PC-3 (cell line): ENCODE measurements around the gene GRB10.

Source experiments
- EZH2 ChIP-seq: fragments of 300-600 bp; sonication (generic); IDR thresholded peaks from one replicate; pipeline ENCODE4 v1.6.1; 2017; ENCODE audit warnings: antibody characterized with exemption, mild to moderate bottlenecking, low read length; ENCODE audit not compliant: unreplicated experiment
- EZH2phosphoT487 ChIP-seq: fragments of 300-600 bp; sonication (generic); IDR thresholded peaks from 2 replicates; pipeline ENCODE4 v1.6.1; 2018; ENCODE audit warnings: mild to moderate bottlenecking, antibody characterized with exemption, low read length, borderline replicate concordance
- TF ChIP-seq, protein P1 (sequence below): fragments of 300-600 bp; sonication (generic); conservative IDR thresholded peaks from 2 replicates; pipeline ENCODE4 v1.5.1; 2017; ENCODE audit warnings: antibody characterized with exemption, low read depth, mild to moderate bottlenecking, low read length

- TF ChIP-seq, protein P1, sequence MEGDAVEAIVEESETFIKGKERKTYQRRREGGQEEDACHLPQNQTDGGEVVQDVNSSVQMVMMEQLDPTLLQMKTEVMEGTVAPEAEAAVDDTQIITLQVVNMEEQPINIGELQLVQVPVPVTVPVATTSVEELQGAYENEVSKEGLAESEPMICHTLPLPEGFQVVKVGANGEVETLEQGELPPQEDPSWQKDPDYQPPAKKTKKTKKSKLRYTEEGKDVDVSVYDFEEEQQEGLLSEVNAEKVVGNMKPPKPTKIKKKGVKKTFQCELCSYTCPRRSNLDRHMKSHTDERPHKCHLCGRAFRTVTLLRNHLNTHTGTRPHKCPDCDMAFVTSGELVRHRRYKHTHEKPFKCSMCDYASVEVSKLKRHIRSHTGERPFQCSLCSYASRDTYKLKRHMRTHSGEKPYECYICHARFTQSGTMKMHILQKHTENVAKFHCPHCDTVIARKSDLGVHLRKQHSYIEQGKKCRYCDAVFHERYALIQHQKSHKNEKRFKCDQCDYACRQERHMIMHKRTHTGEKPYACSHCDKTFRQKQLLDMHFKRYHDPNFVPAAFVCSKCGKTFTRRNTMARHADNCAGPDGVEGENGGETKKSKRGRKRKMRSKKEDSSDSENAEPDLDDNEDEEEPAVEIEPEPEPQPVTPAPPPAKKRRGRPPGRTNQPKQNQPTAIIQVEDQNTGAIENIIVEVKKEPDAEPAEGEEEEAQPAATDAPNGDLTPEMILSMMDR, result no peak
- TF ChIP-seq EZH2, result no peak
- no peak for TF ChIP-seq EZH2phosphoT487
Measured at GRCh38 chr7:50815138-50815537, 32.4 kb upstream of the GRB10 start.
